Activated CD4-positive, alpha-beta memory T cell treated with anti-CD3 and anti-CD28 coated beads, Interleukin-2, amount 10 ng/mL, durations not matched to agents 7 days and 5 days (primary cell): ENCODE results near the gene FSD2. TPM values are rescaled to one million over a fixed set of nuclear protein-coding genes. Genes with fewer than 3 reads are reported as not detected.

Source experiments
- CTCF ChIA-PET: fragments of 350-600 bp; sonication (Branson Sonifier 250); formaldehyde crosslinking; loops from one replicate; lab custom pipeline; 2021; ENCODE audit warnings: antibody characterized with exemption, inconsistent platforms; lab: Charles Lee
- POLR2A ChIA-PET: fragments of 350-600 bp; sonication (Branson Sonifier 250); formaldehyde crosslinking; loops from one replicate; lab custom pipeline; 2021; ENCODE audit warnings: antibody characterized with exemption; lab: Charles Lee
- DNase-seq: peaks from one replicate; pipeline ENCODE4 v3.0.0-alpha.2; 2020
- H3K27ac Mint-ChIP-seq: one replicate; pipeline ENCODE4 v1.8.0; 2021; ENCODE audit warnings: mild to moderate bottlenecking, mixed read lengths
- H3K27me3 Mint-ChIP-seq: one replicate; pipeline ENCODE4 v1.8.0; 2021; ENCODE audit warnings: mixed read lengths
- H3K36me3 Mint-ChIP-seq: one replicate; pipeline ENCODE4 v1.8.0; 2021; ENCODE audit warnings: low read depth, mixed read lengths
- H3K4me1 Mint-ChIP-seq: one replicate; pipeline ENCODE4 v1.8.0; 2021; ENCODE audit warnings: mixed read lengths
- H3K4me3 Mint-ChIP-seq: one replicate; pipeline ENCODE4 v1.8.0; 2021; ENCODE audit warnings: mild to moderate bottlenecking, mixed read lengths
- H3K9me3 Mint-ChIP-seq: one replicate; pipeline ENCODE4 v1.8.0; 2021; ENCODE audit warnings: mixed read lengths
- total RNA-seq, 2 experiments: library from RNA; stranded (reverse); gene quantifications; one replicate each; pipeline ENCODE4 v1.2.3, GENCODE V29; 2021

Gene FSD2
- total RNA-seq, 2 experiments from 2014 or later: not detected

DNA sequence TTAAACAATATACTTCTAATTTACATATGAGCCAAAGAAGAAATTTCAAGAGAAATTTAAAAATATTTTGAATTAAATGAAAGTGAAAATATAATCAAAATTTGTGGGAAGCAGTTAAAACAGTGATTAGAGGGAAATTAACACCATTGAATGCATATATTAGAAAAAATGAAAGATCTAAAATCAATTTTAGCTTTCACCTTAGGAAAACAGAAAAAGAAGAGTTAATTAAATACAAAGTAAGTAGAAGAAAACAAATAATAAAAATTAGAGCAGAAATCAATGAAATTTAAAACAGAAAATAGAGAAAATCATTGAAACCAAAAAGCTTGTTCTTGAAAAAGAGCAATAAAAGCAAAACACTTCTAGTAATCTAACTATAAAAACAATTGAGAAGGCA is 57.6 kb downstream of the FSD2 start:
- POLR2A ChIA-PET: interaction anchor here (5.2 kb wide), 1 partner anchor 62 kb away, joined by 49 read pairs; the partner anchor contains the start of gene WHAMM
- Mint-ChIP-seq H3K27me3 (no peaks in the 10 kb centered on the region), H3K4me3 (no peak overlapping the region), H3K36me3 (peaks cover 18% of the 10 kb centered on the region), H3K9me3 (no peaks in the 10 kb centered on the region), H3K27ac (no peak overlapping the region), H3K4me1 (peaks cover 37% of the 10 kb centered on the region)
- DNase-seq: no peak
- CTCF ChIA-PET: interaction anchor here (0.6 kb wide), 1 partner anchor 127 kb away, joined by 3 read pairs; no protein-coding TSS in a partner anchor

DNA sequence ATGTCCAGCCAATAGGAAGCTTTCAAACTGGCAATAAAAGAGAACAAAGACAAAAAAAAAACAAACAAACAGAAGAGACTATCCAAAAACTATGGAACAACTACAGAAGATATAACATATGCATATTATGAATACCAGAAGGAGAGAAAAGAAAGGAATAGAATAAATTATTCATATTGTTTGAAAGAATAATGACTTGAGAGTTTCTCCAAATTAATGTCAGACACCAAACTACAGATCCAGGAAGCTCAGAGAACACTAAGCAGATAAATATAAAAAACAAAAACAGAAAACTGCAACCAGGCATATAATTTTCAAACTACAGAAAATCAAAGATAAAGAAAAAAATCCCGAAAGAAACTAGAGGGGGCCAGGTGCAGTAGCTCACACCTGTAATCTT is 62.1 kb downstream of the FSD2 start:
- H3K4me3 Mint-ChIP-seq: no peak overlapping the region
- no peaks in the 10 kb centered on the region for H3K36me3 Mint-ChIP-seq
- H3K27ac Mint-ChIP-seq: no peak overlapping the region
- H3K9me3 Mint-ChIP-seq: no peaks in the 10 kb centered on the region
- ChIA-PET POLR2A (no interaction called here), CTCF (no interaction called here)
- no peaks in the 10 kb centered on the region for H3K27me3 Mint-ChIP-seq
- peaks cover 6% of the 10 kb centered on the region for H3K4me1 Mint-ChIP-seq
- DNase-seq: no peak

DNA sequence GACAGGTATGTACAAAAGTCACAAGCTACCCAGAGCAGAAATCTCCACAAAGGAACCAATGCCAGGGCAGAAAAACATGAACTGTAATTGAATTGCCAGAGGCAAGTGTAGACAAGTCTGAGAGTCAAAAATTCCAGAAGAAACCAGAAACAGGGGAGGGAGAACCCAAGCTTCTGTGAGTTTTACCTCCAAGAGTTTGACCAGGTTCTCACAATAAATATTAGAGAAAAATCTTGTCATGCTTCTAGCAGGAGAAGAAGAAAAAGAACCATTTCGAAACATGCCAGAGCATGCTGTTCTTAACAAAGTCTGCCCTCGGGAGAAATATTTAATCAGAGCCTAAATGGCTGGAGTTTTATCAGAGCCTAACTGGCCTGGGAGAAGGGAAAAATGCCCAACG is 63.7 kb downstream of the FSD2 start:
- H3K4me1 Mint-ChIP-seq: no peaks in the 10 kb centered on the region
- ChIA-PET POLR2A (no interaction called here), CTCF (no interaction called here)
- no peak overlapping the region for H3K27ac Mint-ChIP-seq
- no peak for DNase-seq
- no peaks in the 10 kb centered on the region for H3K27me3 Mint-ChIP-seq
- no peak overlapping the region for H3K4me3 Mint-ChIP-seq
- H3K9me3 Mint-ChIP-seq: no peaks in the 10 kb centered on the region
- no peaks in the 10 kb centered on the region for H3K36me3 Mint-ChIP-seq

DNA sequence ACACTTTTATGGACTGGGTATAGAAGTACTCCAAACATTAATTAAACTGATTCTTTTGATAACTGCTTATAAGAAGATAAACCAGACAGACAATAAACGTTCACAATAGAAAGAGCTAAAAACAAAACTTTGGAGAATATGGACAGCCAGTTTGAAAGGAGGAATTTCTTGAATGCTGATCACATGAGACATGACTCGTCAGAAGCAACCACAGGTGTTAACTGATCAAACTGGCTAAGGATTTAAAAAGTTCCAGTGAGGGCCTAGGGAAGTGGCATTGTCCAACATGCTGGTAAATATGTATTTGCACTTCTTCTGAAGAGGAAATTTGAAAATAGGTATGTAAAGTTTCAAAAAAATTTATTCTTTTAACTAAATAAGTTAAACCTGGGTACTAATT is 66.8 kb downstream of the FSD2 start:
- no peaks in the 10 kb centered on the region for H3K27me3 Mint-ChIP-seq
- no peak overlapping the region for H3K27ac Mint-ChIP-seq
- DNase-seq: no peak
- no peaks in the 10 kb centered on the region for H3K9me3 Mint-ChIP-seq
- no peaks in the 10 kb centered on the region for H3K4me1 Mint-ChIP-seq
- H3K36me3 Mint-ChIP-seq: no peaks in the 10 kb centered on the region
- no peak overlapping the region for H3K4me3 Mint-ChIP-seq
- POLR2A ChIA-PET: no interaction called here
- CTCF ChIA-PET: interaction anchor here (0.8 to 1.0 kb wide), 2 partner anchors 11 to 261 kb away, joined by 3 read pairs; no protein-coding TSS in a partner anchor

DNA sequence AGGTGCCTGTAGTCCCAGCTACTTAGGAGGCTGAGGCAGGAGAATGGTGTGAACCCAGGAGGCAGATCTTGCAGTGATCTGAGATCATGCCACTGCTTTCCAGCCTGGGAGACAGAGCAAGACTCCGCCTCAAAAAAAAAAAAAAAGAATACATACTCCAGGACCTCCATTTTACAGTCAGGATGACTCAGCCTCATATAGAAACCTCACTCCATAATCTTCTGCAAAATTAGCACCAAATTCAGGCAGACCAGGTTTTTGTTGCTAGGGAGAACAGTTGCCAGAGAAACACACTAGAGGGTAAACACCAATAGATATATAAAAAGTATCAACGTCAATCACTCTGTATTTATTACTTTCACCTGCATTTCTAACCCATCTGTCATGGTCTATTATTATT is 67.9 kb downstream of the FSD2 start:
- Mint-ChIP-seq H3K27ac (no peak overlapping the region), H3K36me3 (no peaks in the 10 kb centered on the region), H3K4me1 (no peaks in the 10 kb centered on the region), H3K9me3 (no peaks in the 10 kb centered on the region), H3K4me3 (no peak overlapping the region), H3K27me3 (no peaks in the 10 kb centered on the region)
- POLR2A ChIA-PET: no interaction called here
- CTCF ChIA-PET: no interaction called here
- DNase-seq: no peak

DNA sequence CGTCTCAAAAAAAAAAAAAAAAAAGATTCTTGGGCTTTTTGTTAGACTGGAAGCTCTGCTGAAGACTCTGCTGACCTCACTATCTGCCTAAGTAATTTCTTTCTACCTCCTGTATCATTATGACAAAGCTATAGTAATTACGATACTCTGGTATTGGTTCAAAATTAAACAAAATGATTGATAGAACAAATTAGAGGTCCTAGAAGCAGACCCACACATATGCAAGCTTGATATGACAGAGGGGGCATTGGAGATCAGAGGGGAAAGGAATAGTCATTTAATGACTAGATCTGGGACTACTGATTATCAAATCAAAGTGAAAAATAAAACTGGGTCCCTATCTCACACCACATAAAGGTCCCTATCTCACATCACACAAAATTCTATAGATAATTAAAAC is 74.3 kb downstream of the FSD2 start:
- no peak for DNase-seq
- Mint-ChIP-seq H3K9me3 (no peaks in the 10 kb centered on the region), H3K36me3 (peaks cover 4% of the 10 kb centered on the region), H3K27ac (no peak overlapping the region), H3K4me3 (no peak overlapping the region), H3K4me1 (no peaks in the 10 kb centered on the region), H3K27me3 (no peaks in the 10 kb centered on the region)
- CTCF ChIA-PET: no interaction called here
- POLR2A ChIA-PET: no interaction called here

DNA sequence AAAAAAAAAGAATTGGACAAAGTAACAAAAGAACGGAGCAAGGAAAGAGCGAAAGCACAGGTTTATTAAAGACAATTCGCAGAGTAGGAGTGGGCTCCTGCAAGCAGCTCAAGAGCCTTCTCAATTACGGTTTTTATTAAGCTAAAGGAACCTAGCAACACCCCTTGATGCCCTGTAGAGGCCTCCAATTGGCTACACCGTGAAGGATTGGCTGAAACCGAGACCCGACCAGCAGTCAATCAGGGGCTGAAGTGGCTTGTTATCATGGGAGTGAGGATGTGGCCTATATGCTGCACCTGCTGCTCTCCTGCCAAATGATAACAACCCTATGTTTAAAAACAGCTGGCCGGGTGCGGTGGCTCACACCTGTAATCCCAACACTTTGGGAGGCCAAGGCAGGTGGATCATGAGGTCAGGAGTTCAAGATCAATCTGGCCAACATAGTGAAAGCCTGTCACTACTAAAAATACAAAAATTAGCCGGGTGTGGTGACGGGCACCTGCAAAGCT is 75.8 kb downstream of the FSD2 start:
- ChIA-PET POLR2A (no interaction called here), CTCF (no interaction called here)
- no peaks in the 10 kb centered on the region for H3K4me1 Mint-ChIP-seq
- no peaks in the 10 kb centered on the region for H3K27me3 Mint-ChIP-seq
- H3K27ac Mint-ChIP-seq: no peak overlapping the region
- peaks cover 4% of the 10 kb centered on the region for H3K36me3 Mint-ChIP-seq
- H3K4me3 Mint-ChIP-seq: no peak overlapping the region
- DNase-seq: no peak
- H3K9me3 Mint-ChIP-seq: no peaks in the 10 kb centered on the region

DNA sequence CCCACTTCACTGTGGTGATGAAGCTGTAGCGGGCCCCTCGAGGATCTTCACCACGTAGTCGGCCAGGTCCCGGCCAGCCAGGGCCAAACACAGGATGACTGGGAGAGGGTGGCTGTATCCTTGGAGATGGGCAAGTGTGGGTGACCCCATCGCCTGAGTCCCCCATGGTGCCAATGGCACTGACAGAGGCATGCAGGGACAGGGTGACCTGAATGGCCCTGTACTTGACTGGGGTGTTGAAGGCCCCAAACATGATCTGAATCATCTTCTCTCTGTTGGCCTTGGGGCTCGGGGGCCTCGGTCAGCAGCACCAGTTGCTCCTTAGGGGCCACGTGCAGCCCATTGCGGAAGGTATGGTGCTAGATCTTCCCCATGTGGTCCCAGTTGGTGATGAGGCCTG is 79.1 kb downstream of the FSD2 start:
- Mint-ChIP-seq H3K36me3 (no peaks in the 10 kb centered on the region), H3K4me3 (no peak overlapping the region), H3K9me3 (no peaks in the 10 kb centered on the region), H3K27ac (no peak overlapping the region), H3K4me1 (no peaks in the 10 kb centered on the region), H3K27me3 (no peaks in the 10 kb centered on the region)
- POLR2A ChIA-PET: no interaction called here
- CTCF ChIA-PET: no interaction called here
- DNase-seq: no peak

DNA sequence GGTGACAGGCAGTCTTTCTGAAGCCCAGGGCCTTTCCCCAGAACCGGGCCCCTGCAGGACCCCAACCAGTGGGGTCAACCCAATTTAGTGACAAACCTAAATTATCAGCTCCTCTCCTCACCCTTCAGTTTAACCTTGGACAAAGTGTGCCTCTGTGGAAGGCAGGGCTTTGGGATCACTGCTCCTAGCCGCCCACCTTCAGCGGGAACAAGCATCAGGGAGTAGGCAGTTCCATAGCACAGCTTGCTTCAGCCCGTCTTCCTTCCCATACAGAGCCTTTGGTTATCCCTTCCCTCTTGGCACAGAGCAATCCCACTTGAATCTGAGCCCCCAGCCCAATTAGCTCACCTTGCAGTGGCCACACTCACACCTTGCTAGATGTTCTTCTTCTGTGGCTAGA is 90.9 kb downstream of the FSD2 start:
- POLR2A ChIA-PET: no interaction called here
- Mint-ChIP-seq H3K4me3 (no peak overlapping the region), H3K4me1 (no peaks in the 10 kb centered on the region), H3K36me3 (no peaks in the 10 kb centered on the region), H3K27ac (no peak overlapping the region), H3K27me3 (peaks cover 12% of the 10 kb centered on the region), H3K9me3 (peaks cover 4% of the 10 kb centered on the region)
- DNase-seq: no peak
- CTCF ChIA-PET: interaction anchor here (1.4 kb wide), 1 partner anchor 35 kb away, joined by 3 read pairs; no protein-coding TSS in a partner anchor

DNA sequence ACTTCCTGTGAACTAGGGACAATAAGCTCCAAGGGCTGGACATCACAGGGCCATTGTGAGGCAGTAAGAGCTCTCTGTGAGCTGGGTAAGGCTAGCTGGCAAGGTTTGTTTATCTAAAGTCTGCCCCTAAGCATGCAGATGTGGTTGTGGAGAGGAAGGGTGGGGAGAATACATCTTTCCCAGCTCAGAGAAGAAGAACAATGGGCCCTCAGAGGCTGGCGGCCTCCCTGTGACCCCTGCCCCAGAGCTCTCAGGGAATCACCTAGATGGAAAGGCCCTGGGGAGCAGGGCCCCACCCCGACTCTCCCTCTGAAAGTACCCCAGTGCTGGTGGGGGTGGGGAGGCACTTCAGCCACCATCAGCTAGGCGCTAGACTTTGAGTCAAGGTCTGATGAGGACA is 91.9 kb downstream of the FSD2 start:
- ChIA-PET CTCF (interaction anchor here (1.4 kb wide), 1 partner anchor 36 kb away, joined by 3 read pairs; no protein-coding TSS in a partner anchor), POLR2A (interaction anchor here (1.0 kb wide), 1 partner anchor 36 kb away, joined by 3 read pairs; no protein-coding TSS in a partner anchor)
- Mint-ChIP-seq H3K4me1 (no peaks in the 10 kb centered on the region), H3K9me3 (peaks cover 4% of the 10 kb centered on the region), H3K36me3 (no peaks in the 10 kb centered on the region), H3K27ac (no peak overlapping the region), H3K27me3 (peaks cover 8% of the 10 kb centered on the region), H3K4me3 (no peak overlapping the region)
- no peak for DNase-seq

DNA sequence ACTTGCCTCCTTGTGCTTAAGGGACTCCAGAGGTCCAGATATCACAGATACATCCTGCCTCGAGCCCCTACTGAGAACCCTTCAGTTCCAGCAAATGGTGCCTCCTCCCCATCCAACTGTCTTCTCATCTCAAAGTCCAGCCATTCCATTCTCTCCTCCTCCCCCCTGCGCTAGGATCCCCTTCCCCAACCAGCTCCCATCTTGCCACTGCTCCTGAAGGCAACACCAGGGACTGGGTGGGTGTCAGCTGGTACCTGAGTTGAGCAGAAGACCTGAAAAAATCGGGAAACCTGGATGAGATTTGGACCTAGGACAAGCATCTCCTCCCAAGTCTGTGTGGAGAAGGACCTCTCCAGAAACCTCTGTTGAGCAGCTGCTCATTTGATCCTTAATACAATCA is 93.8 kb downstream of the FSD2 start:
- ChIA-PET CTCF (no interaction called here), POLR2A (no interaction called here)

DNA sequence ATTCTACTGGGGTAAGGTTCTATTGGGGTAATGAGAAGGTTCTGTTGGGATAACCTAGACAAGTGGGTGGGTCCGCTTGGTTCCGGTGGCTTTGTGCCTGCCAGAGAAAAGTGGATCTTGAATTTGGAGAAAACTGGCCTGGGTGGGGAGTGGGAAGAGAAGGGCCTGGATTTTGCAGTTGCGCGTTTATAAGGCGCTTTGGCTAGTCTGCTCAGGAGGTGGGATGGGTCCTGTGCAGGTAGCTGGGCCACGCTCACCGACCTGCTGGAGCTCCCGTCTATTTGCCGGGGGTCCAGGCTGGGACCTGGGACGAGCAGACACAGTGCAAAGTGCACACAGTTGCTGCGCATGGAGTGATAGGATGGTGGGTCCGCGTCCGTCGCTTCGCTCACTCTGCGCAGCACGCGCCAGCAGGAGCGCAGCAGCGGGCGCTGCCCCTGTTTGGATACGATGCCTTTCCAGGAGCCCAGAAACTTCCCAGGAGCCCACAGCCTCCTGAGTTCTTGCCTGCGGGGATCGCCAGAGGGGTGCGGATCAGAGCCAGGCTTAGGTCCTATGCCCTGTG is 94.9 kb downstream of the FSD2 start:
- no peaks in the 10 kb centered on the region for H3K36me3 Mint-ChIP-seq
- no peak overlapping the region for H3K27ac Mint-ChIP-seq
- peaks cover 6% of the 10 kb centered on the region for H3K27me3 Mint-ChIP-seq
- ChIA-PET POLR2A (no interaction called here), CTCF (no interaction called here)
- H3K4me3 Mint-ChIP-seq: no peak overlapping the region
- no peaks in the 10 kb centered on the region for H3K9me3 Mint-ChIP-seq
- no peaks in the 10 kb centered on the region for H3K4me1 Mint-ChIP-seq
- no peak for DNase-seq

More for the DNA sequence above, 93.8 kb downstream of the FSD2 start:
- H3K36me3 Mint-ChIP-seq: no peaks in the 10 kb centered on the region
- no peaks in the 10 kb centered on the region for H3K4me1 Mint-ChIP-seq
- H3K4me3 Mint-ChIP-seq: no peak overlapping the region
- H3K27me3 Mint-ChIP-seq: peaks cover 8% of the 10 kb centered on the region
- peaks cover 4% of the 10 kb centered on the region for H3K9me3 Mint-ChIP-seq
- no peak overlapping the region for H3K27ac Mint-ChIP-seq
- no peak for DNase-seq

DNA sequence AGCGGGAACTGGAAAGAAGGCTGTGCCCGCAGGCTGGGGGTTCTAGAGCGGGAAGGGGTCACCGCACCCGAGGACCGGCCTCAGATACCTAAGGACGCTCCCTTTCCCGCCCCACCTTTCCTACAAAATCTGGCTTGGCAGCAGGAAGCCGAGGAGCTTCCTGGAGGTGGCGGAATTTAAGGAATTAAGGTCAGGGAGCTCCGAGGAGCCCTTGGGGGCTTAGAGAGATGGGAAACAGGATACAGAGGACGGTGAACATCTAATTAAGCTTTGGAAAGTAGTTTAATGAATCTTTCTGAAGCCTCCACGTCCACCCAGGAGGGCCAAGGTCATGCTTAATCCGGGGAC is 95.7 kb downstream of the FSD2 start:
- no peak for DNase-seq
- H3K27me3 Mint-ChIP-seq: peaks cover 3% of the 10 kb centered on the region
- POLR2A ChIA-PET: no interaction called here
- no peak overlapping the region for H3K27ac Mint-ChIP-seq
- H3K36me3 Mint-ChIP-seq: no peaks in the 10 kb centered on the region
- no peaks in the 10 kb centered on the region for H3K9me3 Mint-ChIP-seq
- H3K4me1 Mint-ChIP-seq: no peaks in the 10 kb centered on the region
- no peak overlapping the region for H3K4me3 Mint-ChIP-seq
- CTCF ChIA-PET: no interaction called here
